22Rv1 (cell line): Measurements from ENCODE around the gene ARHGEF17.

Experiments
- CTCF ChIP-seq: fragments of 450-650 bp; IDR thresholded peaks from 2 replicates; pipeline ENCODE4 v1.5.1; 2017; ENCODE audit warnings: mild to moderate bottlenecking
- ZFX ChIP-seq: fragments of 450-650 bp; IDR thresholded peaks from 2 replicates; pipeline ENCODE4 v1.6.1; 2017; ENCODE audit warnings: antibody characterized with exemption, borderline replicate concordance

- no peak for TF ChIP-seq CTCF
- TF ChIP-seq ZFX = no peak
These were observed 94.1 kb downstream of the ARHGEF17 start for GRCh38 chr11:73401924-73402833.
